ENCODE results near the gene IRF8. TPM values are rescaled to one million over a fixed set of nuclear protein-coding genes. Genes with fewer than 3 reads are reported as not detected.

IRF8 gene
- total and polyA plus RNA-seq, 2 of the 4 experiments (the other 2 are of a cell fraction) = not detected

DNA sequence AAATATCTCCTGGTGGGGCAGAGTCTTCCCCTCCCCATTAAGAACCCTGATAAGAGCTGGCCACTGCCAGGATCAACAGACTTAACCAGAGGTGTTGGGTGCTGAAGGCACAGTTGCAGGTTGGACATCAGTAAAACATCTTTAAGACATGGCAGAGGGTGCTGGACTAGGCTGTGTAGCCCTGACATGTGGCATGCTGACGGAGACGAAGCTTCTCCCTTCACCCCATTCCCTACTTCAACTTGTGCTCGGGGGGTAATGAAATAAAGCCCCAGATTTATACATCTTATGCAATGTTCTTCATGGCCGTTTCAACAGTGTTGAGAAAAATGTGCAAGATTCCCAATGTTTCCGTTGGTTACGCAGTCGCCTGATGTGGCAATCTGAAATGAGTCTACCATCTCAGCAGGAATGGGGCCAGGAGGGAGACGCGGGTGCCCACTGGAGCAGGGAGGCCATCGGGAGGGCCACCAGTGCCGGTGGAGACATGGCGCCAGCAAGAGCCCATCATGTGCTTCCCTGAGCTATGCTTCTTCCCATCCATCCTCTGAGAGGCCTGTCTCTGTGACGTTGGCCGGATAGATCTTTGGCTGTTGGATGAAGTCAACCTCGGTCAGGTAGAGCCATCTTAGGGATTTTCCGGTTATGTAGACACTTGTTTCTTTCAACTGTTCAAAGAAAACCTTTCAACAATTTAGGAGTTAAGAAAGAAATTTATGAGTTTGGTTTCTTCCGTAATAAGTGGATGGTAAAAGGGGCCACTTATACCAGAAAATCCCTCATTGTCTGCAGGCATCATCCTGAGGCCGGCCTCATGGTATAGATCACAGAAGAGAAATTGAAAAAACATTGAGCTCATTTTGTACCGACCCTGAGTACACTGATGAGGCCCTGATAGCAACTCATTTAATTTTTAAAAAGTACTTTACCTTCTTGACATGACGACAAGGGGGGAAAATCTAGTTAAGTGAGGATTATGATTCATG lies 6.4 kb downstream of the IRF8 start:
- in situ Hi-C loops (cut with MboI; ENCODE audit: low sequenced_read_pairs) = no loop called here
- dilution Hi-C loops (cut with HindIII; ENCODE audit: low sequenced_read_pairs, unreplicated experiment) = no loop called here
- Histone ChIP-seq H2BK20ac (ENCODE audit: low read depth, low read length) (no peak overlapping the region), H2BK5ac (ENCODE audit: low read depth, low read length, poor library complexity, severe bottlenecking) (no peak overlapping the region), H3K9me3 (ENCODE audit: control insufficient read depth, insufficient read depth, low read length) (peaks cover 13% of the 10 kb centered on the region), H2AK5ac (ENCODE audit: low read depth, low read length) (no peak overlapping the region), H3K9ac (ENCODE audit: low read depth, low read length) (no peak overlapping the region), H2BK120ac (ENCODE audit: low read depth, low read length) (no peak overlapping the region), H4K5ac (ENCODE audit: low read depth, low read length) (no peak overlapping the region), H3K9me1 (ENCODE audit: insufficient read depth, low read length) (no peaks in the 10 kb centered on the region), H4K20me1 (ENCODE audit: insufficient read depth, low read length) (no peaks in the 10 kb centered on the region), H2BK15ac (ENCODE audit: low read depth, low read length) (no peak overlapping the region), H3K4ac (ENCODE audit: low read depth, low read length) (no peak overlapping the region), H3K4me2 (ENCODE audit: low read depth, low read length) (no peak overlapping the region), H3K4me1 (ENCODE audit: control insufficient read depth, insufficient read depth, low read length) (no peaks in the 10 kb centered on the region), H2AK9ac (replicated peaks; ENCODE audit: low read depth, low read length, poor library complexity) (no peak overlapping the region), H3K18ac (ENCODE audit: low read depth, low read length) (no peak overlapping the region), H3K4me3 (ENCODE audit: insufficient read depth, low read depth, low read length) (no peak overlapping the region), H3K27me3 (ENCODE audit: control insufficient read depth, insufficient read depth, low read length) (peaks cover 75% of the 10 kb centered on the region), H3K27ac (ENCODE audit: insufficient read depth, low read length) (no peak overlapping the region), H3K23ac (ENCODE audit: low read depth, low read length) (no peak overlapping the region), H4K91ac (ENCODE audit: insufficient read depth, low read depth, low read length) (no peak overlapping the region), H3K36me3 (ENCODE audit: control insufficient read depth, insufficient read depth, low read length) (no peaks in the 10 kb centered on the region), H2AFZ (replicated peaks; ENCODE audit: low read length, poor library complexity) (no peak overlapping the region), H3K14ac (replicated peaks; ENCODE audit: low read depth, low read length) (no peak overlapping the region), H3K79me1 (ENCODE audit: low read depth in 1 of 2, low read length in 2 of 2) (no peaks in the 10 kb centered on the region), H3K56ac (ENCODE audit: extremely low read depth, insufficient read depth, low read length) (no peak overlapping the region), H4K8ac (ENCODE audit: low read depth in 2 of 2, low read length in 2 of 2) (no peak overlapping the region)
- no peak for DNase-seq
- CTCF ChIA-PET = no interaction called here
- no TSS peak for BruUV-seq (replicated peaks)
- POLR2A ChIA-PET (ENCODE audit: unreplicated experiment) = no interaction called here
- intact Hi-C loops (cut with micrococcal nuclease) = no loop called here
- ATAC-seq (ENCODE audit: low read depth) = no peak
- 97% methylated on average over 9 of the region's 20 CpGs; no CpG with 5 or more reads in 1 of the 2 experiments for WGBS, 2 experiments (ENCODE audit: extremely low coverage in 2 of 2, insufficient read length in 1 of 2)
- TF ChIP-seq NFE2L2 (IDR thresholded peaks at IDR 0.05; ENCODE audit: low read depth, low read length) (no peak), MAFK (IDR thresholded peaks at IDR 0.05; ENCODE audit: low read depth, low read length) (no peak), MXI1 (IDR thresholded peaks at IDR 0.05; ENCODE audit: borderline replicate concordance, low read depth, low read length) (no peak), SMC3 (IDR thresholded peaks at IDR 0.05; ENCODE audit: low read depth, low read length) (no peak), ELK1 (IDR thresholded peaks at IDR 0.05; ENCODE audit: borderline replicate concordance, low read depth, low read length) (no peak), CHD1 (IDR thresholded peaks at IDR 0.05; ENCODE audit: low read depth, low read length) (no peak), BHLHE40 (IDR thresholded peaks at IDR 0.05; ENCODE audit: low read depth, low read length) (no peak), MAZ (IDR thresholded peaks at IDR 0.05; ENCODE audit: borderline replicate concordance, low read depth, low read length) (no peak), POLR2A (IDR thresholded peaks at IDR 0.05; ENCODE audit: low read depth, low read length) (no peak), RFX5 (IDR thresholded peaks at IDR 0.05; ENCODE audit: low read depth, low read length) (no peak), CEBPB (IDR thresholded peaks at IDR 0.05; ENCODE audit: low read depth, low read length) (no peak), RAD21 (IDR thresholded peaks at IDR 0.05; ENCODE audit: low read length) (no peak), FOS (IDR thresholded peaks at IDR 0.05; ENCODE audit: low read depth, low read length) (no peak)
- TF ChIP-seq, protein P1, sequence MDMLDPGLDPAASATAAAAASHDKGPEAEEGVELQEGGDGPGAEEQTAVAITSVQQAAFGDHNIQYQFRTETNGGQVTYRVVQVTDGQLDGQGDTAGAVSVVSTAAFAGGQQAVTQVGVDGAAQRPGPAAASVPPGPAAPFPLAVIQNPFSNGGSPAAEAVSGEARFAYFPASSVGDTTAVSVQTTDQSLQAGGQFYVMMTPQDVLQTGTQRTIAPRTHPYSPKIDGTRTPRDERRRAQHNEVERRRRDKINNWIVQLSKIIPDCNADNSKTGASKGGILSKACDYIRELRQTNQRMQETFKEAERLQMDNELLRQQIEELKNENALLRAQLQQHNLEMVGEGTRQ (IDR thresholded peaks at IDR 0.05; ENCODE audit: low read depth, low read length) = no peak
- TF ChIP-seq, protein P2, sequence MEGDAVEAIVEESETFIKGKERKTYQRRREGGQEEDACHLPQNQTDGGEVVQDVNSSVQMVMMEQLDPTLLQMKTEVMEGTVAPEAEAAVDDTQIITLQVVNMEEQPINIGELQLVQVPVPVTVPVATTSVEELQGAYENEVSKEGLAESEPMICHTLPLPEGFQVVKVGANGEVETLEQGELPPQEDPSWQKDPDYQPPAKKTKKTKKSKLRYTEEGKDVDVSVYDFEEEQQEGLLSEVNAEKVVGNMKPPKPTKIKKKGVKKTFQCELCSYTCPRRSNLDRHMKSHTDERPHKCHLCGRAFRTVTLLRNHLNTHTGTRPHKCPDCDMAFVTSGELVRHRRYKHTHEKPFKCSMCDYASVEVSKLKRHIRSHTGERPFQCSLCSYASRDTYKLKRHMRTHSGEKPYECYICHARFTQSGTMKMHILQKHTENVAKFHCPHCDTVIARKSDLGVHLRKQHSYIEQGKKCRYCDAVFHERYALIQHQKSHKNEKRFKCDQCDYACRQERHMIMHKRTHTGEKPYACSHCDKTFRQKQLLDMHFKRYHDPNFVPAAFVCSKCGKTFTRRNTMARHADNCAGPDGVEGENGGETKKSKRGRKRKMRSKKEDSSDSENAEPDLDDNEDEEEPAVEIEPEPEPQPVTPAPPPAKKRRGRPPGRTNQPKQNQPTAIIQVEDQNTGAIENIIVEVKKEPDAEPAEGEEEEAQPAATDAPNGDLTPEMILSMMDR (conservative IDR thresholded peaks at IDR 0.05; ENCODE audit: low read depth, low read length) = no peak
